Nephron (organoid): ENCODE results near the gene LAMA3.
"Not testable (repeated sequence)": the region's sequence is repeated elsewhere in the genome, so short reads cannot be mapped to it uniquely, and the experiment has no call there.

Source experiments
- H3K27ac Mint-ChIP-seq, 3 experiments: 2 replicates each; pipeline ENCODE4 v1.8.0; 2020; ENCODE audit warnings: mixed read lengths in 3 of 3, mild to moderate bottlenecking in 2 of 3, moderate library complexity in 1 of 3
- H3K27me3 Mint-ChIP-seq: 2 replicates; pipeline ENCODE4 v1.8.0; 2021; ENCODE audit warnings: low read depth, mild to moderate bottlenecking, moderate library complexity, mixed read lengths
- H3K36me3 Mint-ChIP-seq: 2 replicates; pipeline ENCODE4 v1.8.0; 2020; ENCODE audit warnings: low read depth, mixed read lengths
- H3K4me1 Mint-ChIP-seq: 2 replicates; pipeline ENCODE4 v1.8.0; 2020; ENCODE audit warnings: mixed read lengths
- H3K4me3 Mint-ChIP-seq, 3 experiments: 2 replicates each; pipeline ENCODE4 v1.8.0; 2020; ENCODE audit warnings: mild to moderate bottlenecking in 3 of 3, mixed read lengths in 3 of 3, moderate library complexity in 2 of 3
- H3K9me3 Mint-ChIP-seq: 2 replicates; pipeline ENCODE4 v1.8.0; 2020; ENCODE audit warnings: mixed read lengths
- CTCF ChIP-seq, 3 experiments: fragments of 200-600 bp; sonication (generic); IDR thresholded peaks; one replicate each; pipeline ENCODE4 v1.5.0; 2021; ENCODE audit warnings: antibody characterized with exemption in 3 of 3; ENCODE audit not compliant: unreplicated experiment in 3 of 3

LAMA3 gene

GRCh38 chr18:23727707-23728493, 38.6 kb downstream of the LAMA3 start:
- Mint-ChIP-seq H3K9me3 (no peaks in the 10 kb centered on the region), H3K36me3 (no peaks in the 10 kb centered on the region), H3K4me3 (no peak overlapping the region), H3K27ac (no peak overlapping the region), H3K4me1 (peaks cover 7% of the 10 kb centered on the region), H3K27me3 (peaks cover 10% of the 10 kb centered on the region)
- TF ChIP-seq CTCF (IDR thresholded peaks at IDR 0.05; ENCODE audit: unreplicated experiment in 3 of 3) = no peak

GRCh38 chr18:23730857-23731256, 41.6 kb downstream of the LAMA3 start:
- no peak overlapping the region for H3K27ac Mint-ChIP-seq
- H3K4me1 Mint-ChIP-seq = peaks cover 14% of the 10 kb centered on the region
- H3K36me3 Mint-ChIP-seq = no peaks in the 10 kb centered on the region
- H3K9me3 Mint-ChIP-seq = no peaks in the 10 kb centered on the region
- TF ChIP-seq CTCF (IDR thresholded peaks at IDR 0.05; ENCODE audit: unreplicated experiment in 3 of 3) = no peak
- no peaks in the 10 kb centered on the region for H3K27me3 Mint-ChIP-seq
- H3K4me3 Mint-ChIP-seq = no peak overlapping the region

GRCh38 chr18:23731861-23732260, 42.6 kb downstream of the LAMA3 start:
- Mint-ChIP-seq H3K27me3 (no peaks in the 10 kb centered on the region), H3K9me3 (no peaks in the 10 kb centered on the region), H3K27ac (no peak overlapping the region), H3K4me3 (no peak overlapping the region), H3K4me1 (peaks cover 14% of the 10 kb centered on the region), H3K36me3 (no peaks in the 10 kb centered on the region)
- no peak for TF ChIP-seq CTCF (IDR thresholded peaks at IDR 0.05; ENCODE audit: unreplicated experiment in 3 of 3)

GRCh38 chr18:23732439-23732838, 43.2 kb downstream of the LAMA3 start:
- no peaks in the 10 kb centered on the region for H3K36me3 Mint-ChIP-seq
- H3K4me1 Mint-ChIP-seq = peaks cover 15% of the 10 kb centered on the region
- no peak overlapping the region for H3K27ac Mint-ChIP-seq
- no peaks in the 10 kb centered on the region for H3K9me3 Mint-ChIP-seq
- peaks cover 2% of the 10 kb centered on the region for H3K27me3 Mint-ChIP-seq
- no peak overlapping the region for H3K4me3 Mint-ChIP-seq
- TF ChIP-seq CTCF (IDR thresholded peaks at IDR 0.05; ENCODE audit: unreplicated experiment in 3 of 3) = no peak

GRCh38 chr18:23733265-23733664, 44.0 kb downstream of the LAMA3 start:
- not testable (repeated sequence) for H3K36me3 Mint-ChIP-seq, H3K9me3 Mint-ChIP-seq, H3K4me3 Mint-ChIP-seq, H3K27me3 Mint-ChIP-seq, H3K27ac Mint-ChIP-seq
- H3K4me1 Mint-ChIP-seq = peaks cover 23% of the 10 kb centered on the region

- TF ChIP-seq CTCF (IDR thresholded peaks at IDR 0.05; ENCODE audit: unreplicated experiment in 3 of 3) = no peak
- H3K27me3 Mint-ChIP-seq = peaks cover 15% of the 10 kb centered on the region
- H3K4me3 Mint-ChIP-seq = no peak overlapping the region
- no peak overlapping the region for H3K27ac Mint-ChIP-seq
- peaks cover 24% of the 10 kb centered on the region for H3K4me1 Mint-ChIP-seq
- H3K36me3 Mint-ChIP-seq = no peaks in the 10 kb centered on the region
- H3K9me3 Mint-ChIP-seq = no peaks in the 10 kb centered on the region
Measured at GRCh38 chr18:23733895-23734294, 44.6 kb downstream of the LAMA3 start.
